ENCODE data around the gene DIS3L2. TPM values are rescaled to one million over a fixed set of nuclear protein-coding genes. Genes with fewer than 3 reads are reported as not detected.

Gene DIS3L2
- total RNA-seq, 3 donors from 2014 or later = 28.5 to 43.0 (median 42.5) TPM

GRCh38 chr2:231996797-231997540 is 35.5 kb downstream of the DIS3L2 start:
- Histone ChIP-seq H3K4me3 (no peak overlapping the region), H3K9me3 (no peaks in the 10 kb centered on the region), H3K36me3 (ENCODE audit: low read depth) (no peaks in the 10 kb centered on the region), H3K4me1 (ENCODE audit: low read depth) (no peaks in the 10 kb centered on the region)
- TF ChIP-seq CTCF (IDR thresholded peaks at IDR 0.05) = no peak
- no peak for ATAC-seq
- intact Hi-C loops (cut with DNase I, micrococcal nuclease) = no loop called here
- no peak for DNase-seq

- H3K9me3 ChIP-seq = no peaks in the 10 kb centered on the region
- DNase-seq = no peak
- intact Hi-C loops (cut with DNase I, micrococcal nuclease) = no loop called here
- no peaks in the 10 kb centered on the region for H3K36me3 ChIP-seq (ENCODE audit: low read depth)
- TF ChIP-seq CTCF (IDR thresholded peaks at IDR 0.05) = no peak
- ATAC-seq = no peak
- H3K4me1 ChIP-seq (ENCODE audit: low read depth) = no peaks in the 10 kb centered on the region
- H3K4me3 ChIP-seq = no peak overlapping the region
Measured at GRCh38 chr2:231998046-231998445, 36.5 kb downstream of the DIS3L2 start.

GRCh38 chr2:232000439-232000838 is 38.9 kb downstream of the DIS3L2 start:
- ATAC-seq = no peak
- Histone ChIP-seq H3K36me3 (ENCODE audit: low read depth) (no peaks in the 10 kb centered on the region), H3K9me3 (no peaks in the 10 kb centered on the region), H3K4me3 (no peak overlapping the region), H3K4me1 (ENCODE audit: low read depth) (no peaks in the 10 kb centered on the region)
- DNase-seq = no peak
- TF ChIP-seq CTCF (IDR thresholded peaks at IDR 0.05) = no peak
- intact Hi-C loops (cut with DNase I, micrococcal nuclease) = no loop called here

- no peak for DNase-seq
- Histone ChIP-seq H3K4me1 (ENCODE audit: low read depth) (no peaks in the 10 kb centered on the region), H3K36me3 (ENCODE audit: low read depth) (no peaks in the 10 kb centered on the region), H3K4me3 (no peak overlapping the region), H3K9me3 (no peaks in the 10 kb centered on the region)
- intact Hi-C loops (cut with DNase I, micrococcal nuclease) = no loop called here
- ATAC-seq = no peak
- no peak for TF ChIP-seq CTCF (IDR thresholded peaks at IDR 0.05)
Measured at GRCh38 chr2:232001073-232001472, 39.6 kb downstream of the DIS3L2 start.

- Histone ChIP-seq H3K4me3 (no peak overlapping the region), H3K36me3 (ENCODE audit: low read depth) (no peaks in the 10 kb centered on the region), H3K9me3 (no peaks in the 10 kb centered on the region), H3K4me1 (ENCODE audit: low read depth) (no peaks in the 10 kb centered on the region)
- TF ChIP-seq CTCF (IDR thresholded peaks at IDR 0.05) = no peak
- intact Hi-C loops (cut with DNase I, micrococcal nuclease) = no loop called here
- ATAC-seq = no peak
- DNase-seq = no peak
Measured at GRCh38 chr2:232006253-232006652, 44.7 kb downstream of the DIS3L2 start.

Measured in mucosa of descending colon (tissue), 3 donors.